GM11168 (cell line): ENCODE measurements around the gene GLS.

ENCODE experiments used
- in situ Hi-C: fragments of 300-500 bp; cut with MboI; formaldehyde crosslinking; loops from one replicate; pipeline ENCODE4 v1.12.0; 2022; ENCODE audit warnings: low sequenced_read_pairs; ENCODE audit not compliant: unreplicated experiment

The GLS gene

GRCh38 chr2:190880378-190881083 is at the start of gene GLS:
Gene GLS (plus strand): TSS chr2:190880821. CDS start chr2:190881085, 264 bp downstream.
- in situ Hi-C loops, result no loop called here

- in situ Hi-C loops, result no loop called here
Measured at GRCh38 chr2:190831941-190832340, 48.7 kb upstream of the GLS start.

DNA sequence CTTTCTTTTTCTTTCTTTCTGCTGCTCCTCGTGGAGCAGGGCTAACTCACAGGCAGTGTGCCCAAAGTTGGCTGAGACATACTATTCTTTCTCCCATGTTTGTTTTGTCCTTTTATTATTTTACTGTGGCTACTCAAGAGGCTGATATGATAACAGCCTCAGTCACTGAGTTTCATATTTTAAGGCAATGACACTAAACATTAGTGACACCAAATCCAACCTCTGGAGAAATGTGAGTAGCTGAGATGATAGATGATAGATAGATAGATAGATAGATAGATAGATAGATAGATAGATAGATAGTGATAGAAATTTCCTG is 45.8 kb upstream of the GLS start:
- in situ Hi-C loops, result no loop called here

GRCh38 chr2:190835303-190835930 is 45.2 kb upstream of the GLS start:
- in situ Hi-C loops, result no loop called here

GRCh38 chr2:190836767-190837166 is 43.9 kb upstream of the GLS start:
- in situ Hi-C loops, result no loop called here

GRCh38 chr2:190837420-190837819 is 43.2 kb upstream of the GLS start:
- in situ Hi-C loops, result no loop called here

DNA sequence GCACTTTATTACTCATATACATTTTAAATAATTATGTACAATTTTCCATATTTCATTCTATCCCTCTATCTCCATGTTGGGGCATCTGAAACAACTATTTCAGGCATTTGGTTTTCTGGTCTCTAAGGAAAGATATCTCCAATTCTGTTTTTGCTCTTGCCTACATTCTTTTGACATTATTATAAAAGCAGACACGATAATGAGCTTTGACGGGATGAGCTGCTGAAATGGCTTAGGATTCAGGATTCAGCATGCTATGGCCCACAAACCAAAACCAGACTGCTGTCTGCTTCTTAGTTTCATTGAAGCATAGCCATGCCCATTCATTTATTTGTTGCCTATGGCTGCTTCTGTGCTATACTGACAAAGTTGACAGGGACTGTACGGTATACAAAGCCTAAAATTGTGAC is 42.7 kb upstream of the GLS start:
- in situ Hi-C loops, result no loop called here

DNA sequence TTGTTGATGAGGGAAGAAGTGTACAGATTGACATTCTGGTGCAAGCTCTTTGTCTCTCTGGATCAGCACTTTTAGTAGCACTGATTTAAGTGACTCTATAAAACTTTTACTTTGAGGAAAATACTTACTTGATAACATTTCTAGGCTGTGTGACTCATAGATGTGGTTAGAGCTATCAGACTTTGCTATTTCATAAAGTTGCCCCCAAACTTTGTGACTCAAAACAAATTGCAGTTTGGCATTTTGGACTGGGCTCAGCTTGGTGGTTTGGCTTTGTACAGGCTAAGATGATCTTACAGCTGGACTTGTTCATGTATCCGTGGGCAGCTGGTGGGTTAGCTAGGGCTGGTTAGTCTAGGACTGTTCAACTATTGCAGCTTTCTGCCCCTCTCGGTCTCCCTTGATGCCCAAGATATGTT is 42.1 kb upstream of the GLS start:
- in situ Hi-C loops, result no loop called here

DNA sequence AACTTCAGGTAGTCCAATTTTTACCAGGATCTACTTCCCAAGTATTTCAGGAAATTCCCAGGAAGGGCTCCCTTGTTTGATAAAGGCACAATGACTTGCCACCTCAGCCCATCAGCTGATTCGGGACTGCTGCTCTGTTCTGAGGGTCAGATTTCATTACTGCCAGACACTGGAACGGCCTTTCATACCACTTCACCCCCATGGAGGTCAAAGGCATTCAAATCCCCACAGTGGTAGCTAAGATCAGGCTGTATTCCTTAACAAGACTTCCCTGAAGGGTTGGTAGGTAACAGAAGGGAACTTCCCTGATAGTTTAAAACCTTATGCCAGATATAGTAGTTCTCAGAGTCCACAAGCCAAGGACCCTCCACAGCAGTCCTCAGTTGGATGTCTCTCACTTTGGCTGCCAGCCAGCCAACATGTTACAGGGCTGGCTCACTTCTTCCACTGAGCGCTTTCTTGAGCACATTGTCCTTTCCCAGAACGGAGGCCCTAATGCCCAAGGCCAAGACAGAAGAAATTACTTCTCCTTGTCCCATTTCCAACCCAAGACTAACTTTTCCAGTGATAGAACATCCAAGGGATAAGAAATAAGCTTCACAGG is 40.0 kb upstream of the GLS start:
- in situ Hi-C loops, result no loop called here

GRCh38 chr2:190841707-190842505 is 38.7 kb upstream of the GLS start:
- in situ Hi-C loops, result no loop called here

- in situ Hi-C loops, result no loop called here
Measured at GRCh38 chr2:190842606-190843104, 38.0 kb upstream of the GLS start.

GRCh38 chr2:190843890-190844699 is 36.5 kb upstream of the GLS start:
- in situ Hi-C loops, result no loop called here

DNA sequence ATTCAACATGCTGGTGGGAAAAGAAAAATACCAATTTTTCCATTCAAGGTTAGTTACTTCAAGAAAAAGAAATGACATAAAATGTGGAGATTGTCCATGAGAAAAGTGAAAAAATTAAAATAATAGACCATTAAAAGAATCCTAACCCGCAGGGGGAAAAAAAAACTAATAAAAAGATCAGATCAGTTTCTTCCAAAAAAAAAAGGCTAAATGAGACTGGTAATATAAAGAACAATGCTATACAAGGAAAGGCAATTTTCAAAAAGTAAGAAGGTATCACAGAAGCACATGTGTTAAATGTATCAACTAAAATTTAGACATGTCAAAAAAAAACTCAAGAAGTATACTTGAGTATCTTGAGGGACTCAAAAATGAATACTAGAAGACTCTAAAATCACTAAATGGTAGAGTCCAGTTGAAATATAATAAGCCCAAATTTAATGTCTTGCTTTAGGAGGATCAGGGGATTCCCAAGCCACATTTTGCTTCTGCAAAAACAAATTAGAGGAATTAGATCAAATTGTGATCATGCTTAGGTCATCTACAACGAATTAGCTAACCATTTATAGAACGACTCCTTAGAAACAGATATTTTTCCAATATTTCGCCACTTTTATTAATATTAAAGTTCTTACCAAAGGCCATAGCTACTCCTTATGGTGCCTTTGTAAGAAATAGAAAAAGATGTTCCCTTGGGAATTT is 35.8 kb upstream of the GLS start:
- in situ Hi-C loops, result no loop called here

DNA sequence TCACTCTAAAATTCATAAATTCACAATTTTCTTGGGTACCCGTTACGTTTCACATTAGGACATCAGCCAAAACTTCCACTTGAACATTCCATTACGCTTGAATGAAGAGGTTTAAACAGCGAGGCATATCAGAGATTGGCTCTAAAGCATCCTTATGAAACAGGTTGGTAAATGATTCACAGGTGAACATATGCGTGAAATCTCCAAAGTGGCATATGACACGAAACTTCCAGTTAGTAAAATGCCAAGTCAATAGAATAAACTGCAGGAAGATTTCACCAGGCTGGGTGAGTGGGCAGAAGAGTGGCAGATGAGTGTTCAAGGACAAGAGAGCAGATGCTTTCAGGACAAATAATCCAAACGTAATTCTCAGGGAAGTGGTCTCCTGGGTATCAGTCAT is 33.9 kb upstream of the GLS start:
- in situ Hi-C loops, result no loop called here

GRCh38 chr2:190847504-190848081 is 33.0 kb upstream of the GLS start:
- in situ Hi-C loops, result no loop called here

- in situ Hi-C loops, result loop anchor here (5.0 kb wide), 1 partner anchor 98 kb away; no protein-coding TSS in a partner anchor
Measured at GRCh38 chr2:190849774-190850173, 30.8 kb upstream of the GLS start.

- in situ Hi-C loops, result loop anchor here (5.0 kb wide), 1 partner anchor 94 kb away; no protein-coding TSS in a partner anchor
Measured at GRCh38 chr2:190853022-190853421, 27.6 kb upstream of the GLS start.

DNA sequence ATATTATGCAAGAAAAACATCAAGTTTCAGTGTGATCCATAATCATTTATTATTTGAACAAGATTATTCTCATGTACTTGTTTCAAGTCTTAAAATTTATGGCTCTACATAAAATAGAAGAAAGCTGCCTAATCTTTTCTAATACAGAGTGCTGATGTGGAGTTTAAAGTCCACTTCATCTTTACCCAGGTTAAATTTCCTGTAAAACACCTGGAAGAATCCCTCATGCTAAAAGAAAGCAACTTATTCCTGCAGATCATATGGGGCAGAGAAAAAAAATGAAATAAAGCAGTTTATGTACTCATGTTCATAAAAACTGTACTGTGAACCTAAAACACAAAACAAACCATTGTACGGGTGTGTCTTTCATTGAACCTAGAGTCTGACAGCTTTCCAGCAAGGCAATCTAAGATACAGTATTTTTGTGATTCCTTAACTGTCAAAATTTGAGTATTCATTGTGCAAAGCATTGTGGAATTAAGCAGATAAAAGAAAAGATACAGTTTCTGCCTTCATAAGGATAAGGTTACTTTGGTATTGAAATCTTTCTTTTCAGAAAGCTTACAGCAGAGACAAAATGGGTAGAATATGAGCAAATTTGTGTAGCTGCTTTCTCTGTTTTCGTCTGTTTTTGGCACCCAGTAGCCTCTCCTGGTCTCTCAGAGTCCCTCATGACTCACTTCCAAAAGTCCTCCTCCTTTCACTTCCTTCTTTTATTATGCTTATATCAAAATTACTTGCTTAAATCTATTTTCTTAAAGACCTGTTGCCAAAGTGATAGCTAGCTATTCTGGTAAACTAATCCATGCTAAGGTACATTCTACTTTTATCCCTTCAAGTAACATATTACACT is 26.9 kb upstream of the GLS start:
- in situ Hi-C loops, result loop anchor here (5.0 kb wide), 1 partner anchor 94 kb away; no protein-coding TSS in a partner anchor
